HepG2 (cell line): ENCODE results near the gene TP53TG5. TPM values are rescaled to one million over a fixed set of nuclear protein-coding genes. Genes with fewer than 3 reads are reported as not detected.
A peak's percentile ranks its signal among the peaks of the same experiment; 100 is the strongest.

Experiments used
- RFX3 ChIP-seq: IDR thresholded peaks from 2 replicates; pipeline ENCODE4 v1.6.1; 2016; ENCODE audit warnings: missing biosample characterization, missing genetic modification reagents
- polyA plus RNA-seq, 8 experiments: library from polyadenylated mRNA; depleted of rRNA in 3 of 8; stranded (reverse) in 7 of 8; unstranded in 1 of 8; fragments of >200 nt; fragmentation: Illumina TruSeq in 4 of 8; extraction: Trizol in 4 of 8; gene quantifications; 2 replicates each; pipeline versions ENCODE4 v1.2.1 to v1.2.3, GENCODE V29; 2011 to 2016; ENCODE audit warnings: low read depth in 4 of 8, missing spikeins in 1 of 8, mixed read lengths in 1 of 8; ENCODE audit not compliant: insufficient read depth in 1 of 8
- total RNA-seq, 5 experiments: library from RNA; depleted of rRNA; stranded (reverse); fragments of >200 nt; fragmentation: Illumina TruSeq; extraction: Trizol; gene quantifications; 2 replicates each; pipeline ENCODE4 v1.2.3, GENCODE V29; 2016; ENCODE audit warnings: low read depth in 1 of 5
- TF ChIP-seq, protein P1 (sequence below): sonication (generic); formaldehyde crosslinking; IDR thresholded peaks from 2 replicates; pipeline ENCODE4 v1.4.0; 2020; ENCODE audit warnings: missing genetic modification reagents, borderline replicate concordance
- TF ChIP-seq, protein P2 (sequence below): sonication (generic); formaldehyde crosslinking; IDR thresholded peaks from 2 replicates; pipeline ENCODE4 v1.4.0; 2020; ENCODE audit warnings: missing genetic modification reagents
- TF ChIP-seq, protein P3 (sequence below): sonication (generic); IDR thresholded peaks from 2 replicates; pipeline ENCODE4 v1.6.1; 2016; ENCODE audit warnings: low read depth, borderline replicate concordance
- TF ChIP-seq, protein P4 (sequence below): sonication (generic); formaldehyde crosslinking; IDR thresholded peaks from 2 replicates; pipeline ENCODE4 v1.4.0; 2020; ENCODE audit warnings: missing genetic modification reagents, mild to moderate bottlenecking, borderline replicate concordance
- TF ChIP-seq, protein P5 (sequence below): sonication (generic); formaldehyde crosslinking; IDR thresholded peaks from 2 replicates; pipeline ENCODE4 v1.4.0; 2020; ENCODE audit warnings: missing genetic modification reagents, borderline replicate concordance
- TF ChIP-seq, protein P6 (sequence below): sonication (generic); formaldehyde crosslinking; IDR thresholded peaks from 2 replicates; pipeline ENCODE4 v1.9.0; 2022; ENCODE audit warnings: low read depth, missing genetic modification reagents
- TF ChIP-seq, protein P7 (sequence below): sonication (generic); formaldehyde crosslinking; IDR thresholded peaks from 2 replicates; pipeline ENCODE4 v1.5.1; 2020; ENCODE audit warnings: mild to moderate bottlenecking, moderate library complexity, missing genetic modification reagents
- TF ChIP-seq, protein P8 (sequence below): sonication (generic); formaldehyde crosslinking; IDR thresholded peaks from 2 replicates; pipeline ENCODE4 v1.8.0; 2022; ENCODE audit warnings: missing genetic modification reagents, low read depth, mild to moderate bottlenecking, borderline replicate concordance

The TP53TG5 gene
- total and polyA plus RNA-seq, 2 of the 13 experiments (the other 11 are each of a cell fraction or from before 2014, with no cell fraction given): 0.11 TPM; not detected in 1

DNA sequence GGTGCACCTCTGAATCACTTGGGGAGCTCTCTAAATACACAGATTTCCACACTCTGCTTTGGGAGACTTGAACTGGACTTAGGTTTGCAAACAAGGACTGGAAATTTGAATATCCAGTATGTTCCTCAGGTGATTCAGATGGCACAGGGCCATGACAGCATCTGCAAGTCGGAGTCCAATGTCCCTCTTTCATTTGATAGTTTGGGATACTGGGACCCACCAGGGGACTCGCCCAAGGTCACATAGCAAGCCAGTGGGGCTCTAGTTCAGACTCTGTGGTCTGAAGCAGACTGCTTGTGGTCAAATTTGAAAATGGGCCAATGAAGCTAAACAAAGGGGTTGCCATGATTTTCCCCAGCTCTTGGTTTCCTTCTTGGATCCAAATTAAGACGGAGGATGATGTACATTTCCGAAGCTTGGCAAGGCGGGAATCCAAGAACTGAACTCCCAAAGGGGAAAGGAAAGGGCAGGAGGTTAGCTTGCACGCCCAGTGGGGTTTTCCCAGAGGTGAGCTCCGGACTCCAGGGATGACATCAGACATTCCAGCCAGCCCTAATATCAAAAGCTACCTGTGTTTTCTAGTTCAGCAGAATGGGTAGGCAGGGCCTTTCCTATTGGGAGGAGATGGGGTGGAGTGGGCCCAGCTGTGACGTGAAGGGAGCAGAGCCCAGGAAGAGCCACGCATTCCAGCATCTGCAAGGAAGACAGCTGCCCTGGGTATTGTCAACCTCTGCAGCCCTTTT lies 18.5 kb downstream of the TP53TG5 start (continued):
- TF ChIP-seq, protein P1, sequence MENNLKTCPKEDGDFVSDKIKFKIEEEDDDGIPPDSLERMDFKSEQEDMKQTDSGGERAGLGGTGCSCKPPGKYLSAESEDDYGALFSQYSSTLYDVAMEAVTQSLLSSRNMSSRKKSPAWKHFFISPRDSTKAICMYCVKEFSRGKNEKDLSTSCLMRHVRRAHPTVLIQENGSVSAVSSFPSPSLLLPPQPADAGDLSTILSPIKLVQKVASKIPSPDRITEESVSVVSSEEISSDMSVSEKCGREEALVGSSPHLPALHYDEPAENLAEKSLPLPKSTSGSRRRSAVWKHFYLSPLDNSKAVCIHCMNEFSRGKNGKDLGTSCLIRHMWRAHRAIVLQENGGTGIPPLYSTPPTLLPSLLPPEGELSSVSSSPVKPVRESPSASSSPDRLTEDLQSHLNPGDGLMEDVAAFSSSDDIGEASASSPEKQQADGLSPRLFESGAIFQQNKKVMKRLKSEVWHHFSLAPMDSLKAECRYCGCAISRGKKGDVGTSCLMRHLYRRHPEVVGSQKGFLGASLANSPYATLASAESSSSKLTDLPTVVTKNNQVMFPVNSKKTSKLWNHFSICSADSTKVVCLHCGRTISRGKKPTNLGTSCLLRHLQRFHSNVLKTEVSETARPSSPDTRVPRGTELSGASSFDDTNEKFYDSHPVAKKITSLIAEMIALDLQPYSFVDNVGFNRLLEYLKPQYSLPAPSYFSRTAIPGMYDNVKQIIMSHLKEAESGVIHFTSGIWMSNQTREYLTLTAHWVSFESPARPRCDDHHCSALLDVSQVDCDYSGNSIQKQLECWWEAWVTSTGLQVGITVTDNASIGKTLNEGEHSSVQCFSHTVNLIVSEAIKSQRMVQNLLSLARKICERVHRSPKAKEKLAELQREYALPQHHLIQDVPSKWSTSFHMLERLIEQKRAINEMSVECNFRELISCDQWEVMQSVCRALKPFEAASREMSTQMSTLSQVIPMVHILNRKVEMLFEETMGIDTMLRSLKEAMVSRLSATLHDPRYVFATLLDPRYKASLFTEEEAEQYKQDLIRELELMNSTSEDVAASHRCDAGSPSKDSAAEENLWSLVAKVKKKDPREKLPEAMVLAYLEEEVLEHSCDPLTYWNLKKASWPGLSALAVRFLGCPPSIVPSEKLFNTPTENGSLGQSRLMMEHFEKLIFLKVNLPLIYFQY (CRISPR knock-in tag): no peak
- TF ChIP-seq, protein P2, sequence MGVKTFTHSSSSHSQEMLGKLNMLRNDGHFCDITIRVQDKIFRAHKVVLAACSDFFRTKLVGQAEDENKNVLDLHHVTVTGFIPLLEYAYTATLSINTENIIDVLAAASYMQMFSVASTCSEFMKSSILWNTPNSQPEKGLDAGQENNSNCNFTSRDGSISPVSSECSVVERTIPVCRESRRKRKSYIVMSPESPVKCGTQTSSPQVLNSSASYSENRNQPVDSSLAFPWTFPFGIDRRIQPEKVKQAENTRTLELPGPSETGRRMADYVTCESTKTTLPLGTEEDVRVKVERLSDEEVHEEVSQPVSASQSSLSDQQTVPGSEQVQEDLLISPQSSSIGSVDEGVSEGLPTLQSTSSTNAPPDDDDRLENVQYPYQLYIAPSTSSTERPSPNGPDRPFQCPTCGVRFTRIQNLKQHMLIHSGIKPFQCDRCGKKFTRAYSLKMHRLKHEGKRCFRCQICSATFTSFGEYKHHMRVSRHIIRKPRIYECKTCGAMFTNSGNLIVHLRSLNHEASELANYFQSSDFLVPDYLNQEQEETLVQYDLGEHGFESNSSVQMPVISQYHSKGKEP (CRISPR knock-in tag): no peak
- TF ChIP-seq, protein P3, sequence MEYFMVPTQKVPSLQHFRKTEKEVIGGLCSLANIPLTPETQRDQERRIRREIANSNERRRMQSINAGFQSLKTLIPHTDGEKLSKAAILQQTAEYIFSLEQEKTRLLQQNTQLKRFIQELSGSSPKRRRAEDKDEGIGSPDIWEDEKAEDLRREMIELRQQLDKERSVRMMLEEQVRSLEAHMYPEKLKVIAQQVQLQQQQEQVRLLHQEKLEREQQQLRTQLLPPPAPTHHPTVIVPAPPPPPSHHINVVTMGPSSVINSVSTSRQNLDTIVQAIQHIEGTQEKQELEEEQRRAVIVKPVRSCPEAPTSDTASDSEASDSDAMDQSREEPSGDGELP: peak; percentile 59; the same call in 1 of the 2 replicates
- TF ChIP-seq, protein P4, sequence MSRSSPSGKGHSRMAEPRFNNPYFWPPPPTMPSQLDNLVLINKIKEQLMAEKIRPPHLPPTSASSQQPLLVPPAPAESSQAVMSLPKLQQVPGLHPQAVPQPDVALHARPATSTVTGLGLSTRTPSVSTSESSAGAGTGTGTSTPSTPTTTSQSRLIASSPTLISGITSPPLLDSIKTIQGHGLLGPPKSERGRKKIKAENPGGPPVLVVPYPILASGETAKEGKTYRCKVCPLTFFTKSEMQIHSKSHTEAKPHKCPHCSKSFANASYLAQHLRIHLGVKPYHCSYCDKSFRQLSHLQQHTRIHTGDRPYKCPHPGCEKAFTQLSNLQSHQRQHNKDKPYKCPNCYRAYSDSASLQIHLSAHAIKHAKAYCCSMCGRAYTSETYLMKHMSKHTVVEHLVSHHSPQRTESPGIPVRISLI (CRISPR knock-in tag): no peak
- TF ChIP-seq, protein P5, sequence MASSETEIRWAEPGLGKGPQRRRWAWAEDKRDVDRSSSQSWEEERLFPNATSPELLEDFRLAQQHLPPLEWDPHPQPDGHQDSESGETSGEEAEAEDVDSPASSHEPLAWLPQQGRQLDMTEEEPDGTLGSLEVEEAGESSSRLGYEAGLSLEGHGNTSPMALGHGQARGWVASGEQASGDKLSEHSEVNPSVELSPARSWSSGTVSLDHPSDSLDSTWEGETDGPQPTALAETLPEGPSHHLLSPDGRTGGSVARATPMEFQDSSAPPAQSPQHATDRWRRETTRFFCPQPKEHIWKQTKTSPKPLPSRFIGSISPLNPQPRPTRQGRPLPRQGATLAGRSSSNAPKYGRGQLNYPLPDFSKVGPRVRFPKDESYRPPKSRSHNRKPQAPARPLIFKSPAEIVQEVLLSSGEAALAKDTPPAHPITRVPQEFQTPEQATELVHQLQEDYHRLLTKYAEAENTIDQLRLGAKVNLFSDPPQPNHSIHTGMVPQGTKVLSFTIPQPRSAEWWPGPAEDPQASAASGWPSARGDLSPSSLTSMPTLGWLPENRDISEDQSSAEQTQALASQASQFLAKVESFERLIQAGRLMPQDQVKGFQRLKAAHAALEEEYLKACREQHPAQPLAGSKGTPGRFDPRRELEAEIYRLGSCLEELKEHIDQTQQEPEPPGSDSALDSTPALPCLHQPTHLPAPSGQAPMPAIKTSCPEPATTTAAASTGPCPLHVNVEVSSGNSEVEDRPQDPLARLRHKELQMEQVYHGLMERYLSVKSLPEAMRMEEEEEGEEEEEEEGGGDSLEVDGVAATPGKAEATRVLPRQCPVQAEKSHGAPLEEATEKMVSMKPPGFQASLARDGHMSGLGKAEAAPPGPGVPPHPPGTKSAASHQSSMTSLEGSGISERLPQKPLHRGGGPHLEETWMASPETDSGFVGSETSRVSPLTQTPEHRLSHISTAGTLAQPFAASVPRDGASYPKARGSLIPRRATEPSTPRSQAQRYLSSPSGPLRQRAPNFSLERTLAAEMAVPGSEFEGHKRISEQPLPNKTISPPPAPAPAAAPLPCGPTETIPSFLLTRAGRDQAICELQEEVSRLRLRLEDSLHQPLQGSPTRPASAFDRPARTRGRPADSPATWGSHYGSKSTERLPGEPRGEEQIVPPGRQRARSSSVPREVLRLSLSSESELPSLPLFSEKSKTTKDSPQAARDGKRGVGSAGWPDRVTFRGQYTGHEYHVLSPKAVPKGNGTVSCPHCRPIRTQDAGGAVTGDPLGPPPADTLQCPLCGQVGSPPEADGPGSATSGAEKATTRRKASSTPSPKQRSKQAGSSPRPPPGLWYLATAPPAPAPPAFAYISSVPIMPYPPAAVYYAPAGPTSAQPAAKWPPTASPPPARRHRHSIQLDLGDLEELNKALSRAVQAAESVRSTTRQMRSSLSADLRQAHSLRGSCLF: no peak; the same call in 1 of the 2 replicates
- TF ChIP-seq, protein P6, sequence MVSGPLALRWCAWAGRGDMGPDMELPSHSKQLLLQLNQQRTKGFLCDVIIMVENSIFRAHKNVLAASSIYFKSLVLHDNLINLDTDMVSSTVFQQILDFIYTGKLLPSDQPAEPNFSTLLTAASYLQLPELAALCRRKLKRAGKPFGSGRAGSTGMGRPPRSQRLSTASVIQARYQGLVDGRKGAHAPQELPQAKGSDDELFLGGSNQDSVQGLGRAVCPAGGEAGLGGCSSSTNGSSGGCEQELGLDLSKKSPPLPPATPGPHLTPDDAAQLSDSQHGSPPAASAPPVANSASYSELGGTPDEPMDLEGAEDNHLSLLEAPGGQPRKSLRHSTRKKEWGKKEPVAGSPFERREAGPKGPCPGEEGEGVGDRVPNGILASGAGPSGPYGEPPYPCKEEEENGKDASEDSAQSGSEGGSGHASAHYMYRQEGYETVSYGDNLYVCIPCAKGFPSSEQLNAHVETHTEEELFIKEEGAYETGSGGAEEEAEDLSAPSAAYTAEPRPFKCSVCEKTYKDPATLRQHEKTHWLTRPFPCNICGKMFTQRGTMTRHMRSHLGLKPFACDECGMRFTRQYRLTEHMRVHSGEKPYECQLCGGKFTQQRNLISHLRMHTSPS (CRISPR knock-in tag): no peak
- no peak for TF ChIP-seq RFX3 (CRISPR knock-in tag)
- TF ChIP-seq, protein P7, sequence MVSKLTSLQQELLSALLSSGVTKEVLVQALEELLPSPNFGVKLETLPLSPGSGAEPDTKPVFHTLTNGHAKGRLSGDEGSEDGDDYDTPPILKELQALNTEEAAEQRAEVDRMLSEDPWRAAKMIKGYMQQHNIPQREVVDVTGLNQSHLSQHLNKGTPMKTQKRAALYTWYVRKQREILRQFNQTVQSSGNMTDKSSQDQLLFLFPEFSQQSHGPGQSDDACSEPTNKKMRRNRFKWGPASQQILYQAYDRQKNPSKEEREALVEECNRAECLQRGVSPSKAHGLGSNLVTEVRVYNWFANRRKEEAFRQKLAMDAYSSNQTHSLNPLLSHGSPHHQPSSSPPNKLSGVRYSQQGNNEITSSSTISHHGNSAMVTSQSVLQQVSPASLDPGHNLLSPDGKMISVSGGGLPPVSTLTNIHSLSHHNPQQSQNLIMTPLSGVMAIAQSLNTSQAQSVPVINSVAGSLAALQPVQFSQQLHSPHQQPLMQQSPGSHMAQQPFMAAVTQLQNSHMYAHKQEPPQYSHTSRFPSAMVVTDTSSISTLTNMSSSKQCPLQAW (CRISPR knock-in tag): no peak
- TF ChIP-seq, protein P8, sequence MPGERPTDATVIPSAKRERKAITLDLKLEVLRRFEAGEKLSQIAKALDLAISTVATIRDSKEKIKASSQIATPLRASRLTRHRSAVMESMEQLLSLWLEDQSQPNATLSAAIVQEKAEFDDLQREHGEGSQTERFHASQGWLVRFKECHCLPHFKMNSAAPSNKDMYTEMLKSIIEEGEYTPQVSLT (CRISPR knock-in tag): no peak
